H9 (cell line): ENCODE data around the gene GSS. TPM values are rescaled to one million over a fixed set of nuclear protein-coding genes. Genes with fewer than 3 reads are reported as not detected.

Experiments
- DNase-seq: peaks from one replicate; pipeline ENCODE4 v3.0.0-alpha.2; 2017
- H2AFZ ChIP-seq: one replicate; pipeline ENCODE4 v1.6.1; 2013; ENCODE audit warnings: mild to moderate bottlenecking, low read length, control low read depth, moderate library complexity
- H2AK5ac ChIP-seq: 2 replicates; pipeline ENCODE4 v1.6.1; 2013; ENCODE audit warnings: low read length, control low read depth, mixed read lengths; ENCODE audit not compliant: insufficient read length
- H2BK120ac ChIP-seq: one replicate; pipeline ENCODE4 v1.6.1; 2013; ENCODE audit warnings: low read depth, mild to moderate bottlenecking, low read length, control low read depth, inconsistent platforms; ENCODE audit not compliant: poor library complexity, severe bottlenecking
- H2BK12ac ChIP-seq: 2 replicates; pipeline ENCODE4 v1.6.1; 2013; ENCODE audit warnings: low read length, control low read depth, mixed read lengths, low read depth; ENCODE audit not compliant: insufficient read length
- H2BK15ac ChIP-seq: 2 replicates; pipeline ENCODE4 v1.6.1; 2013; ENCODE audit warnings: low read depth, low read length, control low read depth
- H2BK20ac ChIP-seq: one replicate; pipeline ENCODE4 v1.6.1; 2013; ENCODE audit warnings: low read depth, mild to moderate bottlenecking, low read length, control low read depth, inconsistent platforms; ENCODE audit not compliant: poor library complexity, severe bottlenecking
- H2BK5ac ChIP-seq: 2 replicates; pipeline ENCODE4 v1.6.1; 2013; ENCODE audit warnings: low read length, control low read depth, mixed read lengths; ENCODE audit not compliant: insufficient read length
- H3K14ac ChIP-seq: 2 replicates; pipeline ENCODE4 v1.6.1; 2013; ENCODE audit warnings: low read length, control low read depth; ENCODE audit not compliant: insufficient read depth
- H3K18ac ChIP-seq: 2 replicates; pipeline ENCODE4 v1.6.1; 2013; ENCODE audit warnings: low read depth, mild to moderate bottlenecking, mixed read lengths, low read length, control low read depth; ENCODE audit not compliant: insufficient read length
- H3K23ac ChIP-seq: 2 replicates; pipeline ENCODE4 v1.6.1; 2013; ENCODE audit warnings: low read length, control low read depth, mixed read lengths, low read depth; ENCODE audit not compliant: insufficient read length
- H3K23me2 ChIP-seq: 2 replicates; pipeline ENCODE4 v1.6.1; 2013; ENCODE audit warnings: low read depth, mild to moderate bottlenecking, mixed read lengths, low read length, control low read depth; ENCODE audit not compliant: insufficient read length, poor library complexity, severe bottlenecking
- H3K27ac ChIP-seq: 2 replicates; pipeline ENCODE4 v1.5.1; 2013; ENCODE audit warnings: low read length, control low read depth, mixed read lengths, low read depth; ENCODE audit not compliant: insufficient read length
- H3K27me3 ChIP-seq: 2 replicates; pipeline ENCODE4 v1.6.1; 2013; ENCODE audit warnings: low read length, control low read depth, inconsistent platforms; ENCODE audit not compliant: insufficient read depth
- H3K4ac ChIP-seq: 2 replicates; pipeline ENCODE4 v1.6.1; 2013; ENCODE audit warnings: low read depth, mild to moderate bottlenecking, control low read depth, inconsistent platforms, low read length, moderate library complexity
- H3K4me1 ChIP-seq: 2 replicates; pipeline ENCODE4 v1.6.1; 2013; ENCODE audit warnings: low read length, control low read depth, inconsistent platforms; ENCODE audit not compliant: insufficient read depth
- H3K4me2 ChIP-seq: 2 replicates; pipeline ENCODE4 v1.6.1; 2013; ENCODE audit warnings: low read length, control low read depth, mixed read lengths; ENCODE audit not compliant: insufficient read length, insufficient read depth
- H3K56ac ChIP-seq: 2 replicates; pipeline ENCODE4 v1.6.1; 2013; ENCODE audit warnings: low read depth, mild to moderate bottlenecking, mixed read lengths, low read length, control low read depth; ENCODE audit not compliant: insufficient read length
- H3K79me1 ChIP-seq: 2 replicates; pipeline ENCODE4 v1.6.1; 2013; ENCODE audit warnings: low read depth, mild to moderate bottlenecking, moderate library complexity, low read length, control low read depth, inconsistent platforms; ENCODE audit not compliant: insufficient read depth, poor library complexity, severe bottlenecking
- H3K79me2 ChIP-seq: 2 replicates; pipeline ENCODE4 v1.6.1; 2013; ENCODE audit warnings: low read length, control low read depth, inconsistent platforms; ENCODE audit not compliant: insufficient read depth
- H3K9ac ChIP-seq: 2 replicates; pipeline ENCODE4 v1.6.1; 2013; ENCODE audit warnings: low read length, control low read depth, mixed read lengths; ENCODE audit not compliant: insufficient read length; ENCODE audit errors: extremely low read depth
- H3K9me3 ChIP-seq: one replicate; pipeline ENCODE4 v1.6.1; 2013; ENCODE audit warnings: low read depth, low read length, inconsistent platforms; ENCODE audit not compliant: control insufficient read depth
- H3T11ph ChIP-seq: one replicate; pipeline ENCODE4 v1.6.1; 2013; ENCODE audit warnings: mild to moderate bottlenecking, low read length, control low read depth, inconsistent platforms
- H4K20me1 ChIP-seq: one replicate; pipeline ENCODE4 v1.6.1; 2013; ENCODE audit not compliant: control insufficient read depth, insufficient read length, insufficient read depth
- H4K5ac ChIP-seq: 2 replicates; pipeline ENCODE4 v1.6.1; 2013; ENCODE audit warnings: low read depth, mild to moderate bottlenecking, mixed read lengths, low read length, control low read depth; ENCODE audit not compliant: insufficient read length
- H4K8ac ChIP-seq: replicated peaks from 2 replicates; pipeline ENCODE4 v1.6.1; 2013; ENCODE audit warnings: low read length, control low read depth, mixed read lengths, low read depth; ENCODE audit not compliant: insufficient read length
- H4K91ac ChIP-seq: 2 replicates; pipeline ENCODE4 v1.6.1; 2013; ENCODE audit warnings: low read depth, mild to moderate bottlenecking, moderate library complexity, mixed read lengths, low read length, control low read depth; ENCODE audit not compliant: insufficient read length
- H3K27ac Mint-ChIP-seq, 3 experiments: 2 replicates in 2 of 3; 3 replicates in 1 of 3; pipeline ENCODE4 v1.8.0; 2020 to 2021; ENCODE audit warnings: mixed read lengths in 3 of 3, mild to moderate bottlenecking in 1 of 3, moderate library complexity in 1 of 3
- H3K27me3 Mint-ChIP-seq: 2 replicates; pipeline ENCODE4 v1.8.0; 2021; ENCODE audit warnings: low read depth, mild to moderate bottlenecking, moderate library complexity, mixed read lengths
- H3K36me3 Mint-ChIP-seq, 3 experiments: 2 replicates in 2 of 3; 3 replicates in 1 of 3; pipeline ENCODE4 v1.8.0; 2020 to 2021; ENCODE audit warnings: low read depth in 3 of 3, mixed read lengths in 3 of 3; ENCODE audit not compliant: insufficient read depth in 1 of 3
- H3K4me1 Mint-ChIP-seq, 2 experiments: 2 replicates each; pipeline ENCODE4 v1.8.0; 2020; ENCODE audit warnings: mixed read lengths in 2 of 2
- H3K4me3 Mint-ChIP-seq, 2 experiments: 2 replicates in 1 of 2; 3 replicates in 1 of 2; pipeline ENCODE4 v1.8.0; 2020 to 2021; ENCODE audit warnings: mild to moderate bottlenecking in 2 of 2, mixed read lengths in 2 of 2, moderate library complexity in 1 of 2
- H3K9me3 Mint-ChIP-seq, 2 experiments: 2 replicates in 1 of 2; 3 replicates in 1 of 2; pipeline ENCODE4 v1.8.0; 2020; ENCODE audit warnings: mild to moderate bottlenecking in 2 of 2, mixed read lengths in 2 of 2, moderate library complexity in 1 of 2
- CTCF ChIP-seq: fragments of 200-600 bp; sonication (generic); conservative IDR thresholded peaks from 3 replicates; pipeline ENCODE4 v1.8.0; 2021; ENCODE audit warnings: antibody characterized with exemption, mild to moderate bottlenecking
- WGBS: extraction: QIAGEN DNeasy Blood & Tissue Kit; methylation state at CpG from one replicate; pipeline ENCODE4 v1.1.7; 2013; ENCODE audit warnings: missing lambda C conversion rate, low lambda C conversion rate, mixed read lengths; ENCODE audit not compliant: insufficient read length; ENCODE audit errors: extremely low coverage; 5-methylcytosine and 5-hydroxymethylcytosine counted together
- total RNA-seq: library from RNA; stranded (reverse); gene quantifications from 2 replicates; pipeline ENCODE4 v1.2.1, GENCODE V29; 2021

Gene GSS
- total RNA-seq, 1 experiment from 2014 or later: 48.5 TPM

- Histone ChIP-seq H2BK20ac (no peak overlapping the region), H4K91ac (no peak overlapping the region), H3K4me2 (no peak overlapping the region), H2BK15ac (no peak overlapping the region), H3K23me2 (no peaks in the 10 kb centered on the region), H2BK12ac (no peak overlapping the region), H3K23ac (no peak overlapping the region), H3K14ac (no peak overlapping the region), H2BK5ac (no peak overlapping the region), H2BK120ac (no peak overlapping the region), H3K9ac (no peak overlapping the region), H3K27me3 (no peaks in the 10 kb centered on the region), H3K9me3 (no peaks in the 10 kb centered on the region), H2AFZ (no peak overlapping the region), H4K20me1 (no peaks in the 10 kb centered on the region), H3K27ac (no peak overlapping the region), H4K8ac (no peak overlapping the region), H4K5ac (no peak overlapping the region), H3K4me1 (no peaks in the 10 kb centered on the region), H3T11ph (no peak overlapping the region), H3K18ac (no peak overlapping the region), H3K79me2 (no peaks in the 10 kb centered on the region), H3K4ac (no peak overlapping the region), H2AK5ac (no peak overlapping the region), H3K79me1 (no peaks in the 10 kb centered on the region), H3K56ac (no peak overlapping the region)
- no peak overlapping the region for H3K27ac Mint-ChIP-seq
- H3K4me3 Mint-ChIP-seq: no peak overlapping the region
- WGBS: no CpG with 5 or more reads among the region's 7 CpGs
- H3K27me3 Mint-ChIP-seq: no peaks in the 10 kb centered on the region
- peaks cover 14 to 72% (median 28%) of the 10 kb centered on the region in 3 experiments; a peak in 6 of 7 replicates for H3K36me3 Mint-ChIP-seq
- H3K4me1 Mint-ChIP-seq: peaks cover 0 to under 1% of the 10 kb centered on the region in 2 experiments; a peak in 1 of 4 replicates
- TF ChIP-seq CTCF: no peak
- H3K9me3 Mint-ChIP-seq: no peaks in the 10 kb centered on the region
- no peak for DNase-seq
Measured at GRCh38 chr20:34931771-34932170, 23.8 kb downstream of the GSS start.
